A549 (cell line): ENCODE measurements around the gene RARB. TPM values are rescaled to one million over a fixed set of nuclear protein-coding genes. Genes with fewer than 3 reads are reported as not detected.

Experiments
- ATAC-seq, 2 experiments: fragments of 200-7000 bp in 1 of 2; fragments of >200 bp in 1 of 2; cut with Nextera tagmentation in 1 of 2; cut with Tn5 transposase in 1 of 2; 3 replicates each; pipeline versions ENCODE4 v1.8.0 to v1.9.1; 2018 to 2020; ENCODE audit warnings: mild to moderate bottlenecking in 1 of 2, moderate library complexity in 1 of 2
- CTCF ChIA-PET: fragments of 300-600 bp; sonication (Branson Sonifier 250); formaldehyde crosslinking; extraction: SDS; loops from one replicate; lab custom pipeline; 2021; ENCODE audit warnings: antibody characterized with exemption, inconsistent platforms; lab: Yijun Ruan, JAX
- POLR2A ChIA-PET: fragments of 350-600 bp; formaldehyde crosslinking; extraction: SDS; loops from one replicate; lab custom pipeline; 2021; ENCODE audit warnings: antibody characterized with exemption, inconsistent platforms; lab: Yijun Ruan, JAX
- DNase-seq, 2 experiments: peaks; one replicate each; pipeline versions ENCODE4 v3.0.0 to v3.0.0-alpha.2; 2011 to 2016; ENCODE audit warnings: low read depth in 1 of 2, low spot score in 1 of 2
- FAIRE-seq: peaks from 2 replicates; lab custom pipeline; 2011; peaks lifted over from hg19 to GRCh38; lab: Jason Lieb, UNC
- H3K27ac ChIP-seq, 2 experiments: fragments of >200 bp; sonication (Bioruptor Twin); formaldehyde crosslinking; 3 replicates each; pipeline ENCODE4 v1.5.1; 2016 to 2017
- H3K4me1 ChIP-seq: fragments of >200 bp; sonication (Bioruptor Twin); formaldehyde crosslinking; 3 replicates; pipeline ENCODE4 v1.6.1; 2016
- H3K4me2 ChIP-seq: fragments of >200 bp; sonication (Bioruptor Twin); formaldehyde crosslinking; 3 replicates; pipeline ENCODE4 v1.6.1; 2016
- H3K4me3 ChIP-seq: fragments of >200 bp; sonication (Bioruptor Twin); formaldehyde crosslinking; 3 replicates; pipeline ENCODE4 v1.5.1; 2016
- H3K9me3 ChIP-seq: fragments of >200 bp; sonication (Bioruptor Twin); formaldehyde crosslinking; 3 replicates; pipeline ENCODE4 v1.6.1; 2016
- BHLHE40 ChIP-seq: IDR thresholded peaks from 2 replicates; pipeline ENCODE4 v1.6.1; 2012; ENCODE audit warnings: low read depth, low read length, inconsistent platforms
- CBX8 ChIP-seq: fragments of 200-600 bp; sonication (generic); IDR thresholded peaks from 2 replicates; pipeline ENCODE4 v1.6.1; 2016
- CHD2 ChIP-seq: fragments of 150-350 bp; IDR thresholded peaks from 2 replicates; pipeline ENCODE4 v1.6.1; 2014; ENCODE audit warnings: low read length; ENCODE audit not compliant: partially characterized antibody
- EHF ChIP-seq: fragments of 250-450 bp; sonication (Bioruptor Pico); IDR thresholded peaks from 2 replicates; pipeline ENCODE4 v1.5.0; 2020; ENCODE audit warnings: mild to moderate bottlenecking
- EHMT2 ChIP-seq: fragments of 200-600 bp; sonication (generic); IDR thresholded peaks from 2 replicates; pipeline ENCODE4 v1.6.1; 2016; ENCODE audit warnings: antibody characterized with exemption, low read depth, mild to moderate bottlenecking, moderate library complexity
- ELK1 ChIP-seq: fragments of 150-350 bp; IDR thresholded peaks from 2 replicates; pipeline ENCODE4 v1.6.1; 2014; ENCODE audit warnings: low read depth, mild to moderate bottlenecking, low read length
- EP300 ChIP-seq, 2 experiments: fragments of >200 bp; sonication (Bioruptor Twin); formaldehyde crosslinking; IDR thresholded peaks; 2 replicates in 1 of 2; 3 replicates in 1 of 2; pipeline ENCODE4 v1.6.1; 2016 to 2017
- ESRRA ChIP-seq: fragments of 150-350 bp; IDR thresholded peaks from 2 replicates; pipeline ENCODE4 v1.6.1; 2014; ENCODE audit warnings: mild to moderate bottlenecking, low read length, borderline replicate concordance
- FOSB ChIP-seq: fragments of 250-450 bp; sonication (Bioruptor Pico); IDR thresholded peaks from 2 replicates; pipeline ENCODE4 v1.5.0; 2020; ENCODE audit warnings: mild to moderate bottlenecking, moderate library complexity
- FOSL2 ChIP-seq, 2 experiments: fragments of 450-650 bp in 1 of 2; fragments of >200 bp in 1 of 2; sonication (Bioruptor Twin) in 1 of 2; formaldehyde crosslinking; IDR thresholded peaks; 2 replicates each; pipeline versions ENCODE4 v1.5.0 to v1.6.1; 2016 to 2020; ENCODE audit warnings: mild to moderate bottlenecking in 1 of 2, moderate library complexity in 1 of 2
- GATA3 ChIP-seq: IDR thresholded peaks from 2 replicates; pipeline ENCODE4 v1.6.1; 2012; ENCODE audit warnings: borderline replicate concordance
- HEYL ChIP-seq: fragments of 250-450 bp; sonication (Bioruptor Pico); IDR thresholded peaks from 2 replicates; pipeline ENCODE4 v1.8.0; 2021; ENCODE audit warnings: mild to moderate bottlenecking, moderate library complexity
- MAX ChIP-seq: IDR thresholded peaks from 2 replicates; pipeline ENCODE4 v1.6.1; 2012
- MYC ChIP-seq: IDR thresholded peaks from 2 replicates; pipeline ENCODE4 v1.6.1; 2012; ENCODE audit warnings: mild to moderate bottlenecking, inconsistent platforms, low read length, improper control_type of control experiment, borderline replicate concordance
- PBX3 ChIP-seq: IDR thresholded peaks from 2 replicates; pipeline ENCODE4 v1.6.1; 2012
- PHF8 ChIP-seq: fragments of 200-600 bp; sonication (generic); IDR thresholded peaks from 2 replicates; pipeline ENCODE4 v1.6.1; 2016; ENCODE audit warnings: low read depth, mild to moderate bottlenecking, antibody characterized with exemption, moderate library complexity, borderline replicate concordance
- RNF2 ChIP-seq: fragments of 200-600 bp; sonication (generic); IDR thresholded peaks from 2 replicates; pipeline ENCODE4 v1.6.1; 2016; ENCODE audit warnings: low read depth, mild to moderate bottlenecking, antibody characterized with exemption, moderate library complexity, borderline replicate concordance
- SREBF2 ChIP-seq: fragments of 450-650 bp; IDR thresholded peaks from 2 replicates; pipeline ENCODE4 v1.6.1; 2014; ENCODE audit warnings: mild to moderate bottlenecking, moderate library complexity
- TP53 ChIP-seq: fragments of 250-450 bp; sonication (Bioruptor Pico); IDR thresholded peaks from 2 replicates; pipeline ENCODE4 v1.5.0; 2021; ENCODE audit warnings: mild to moderate bottlenecking, moderate library complexity
- WGBS: methylation state at CpG from one replicate; pipeline ENCODE4 v1.1.6; 2017; ENCODE audit errors: missing lambda C conversion rate; 5-methylcytosine and 5-hydroxymethylcytosine counted together
- polyA plus RNA-seq, 4 experiments: library from polyadenylated mRNA; depleted of rRNA in 3 of 4; stranded (reverse); fragments of >200 nt; fragmentation: RNase III in 1 of 4; extraction: RNeasy Plus Mini Kit Qiagen cat#74134 plus additional on column Dnase treatment in 1 of 4; gene quantifications; 2 replicates in 3 of 4; 3 replicates in 1 of 4; pipeline ENCODE4 v1.2.3, GENCODE V29; 2011 to 2017

The RARB gene
- polyA plus RNA-seq, 2 of the 4 experiments (the other 2 are of a cell fraction) = 24.5 to 30.8 TPM

GRCh38 chr3:25567806-25568524, 139.9 kb downstream of the RARB start:
- peaks cover 4% of the 10 kb centered on the region; the same call in 2 of the 3 replicates for H3K4me1 ChIP-seq
- H3K9me3 ChIP-seq = no peaks in the 10 kb centered on the region
- ATAC-seq (no peak), DNase-seq (no peak), FAIRE-seq (no peak)
- WGBS = 95% methylated on average over 14 of the region's 14 CpGs
- no peak overlapping the region; a peak in 1 of 6 replicates for H3K27ac ChIP-seq
- POLR2A ChIA-PET = no interaction called here
- H3K4me2 ChIP-seq = no peak overlapping the region
- H3K4me3 ChIP-seq = no peak overlapping the region
- TF ChIP-seq RNF2 = no peak
- TF ChIP-seq PBX3 = no peak
- no peak for TF ChIP-seq ELK1
- no peak for TF ChIP-seq TP53 (CRISPR knock-in tag)
- TF ChIP-seq SREBF2 = no peak
- TF ChIP-seq BHLHE40 = no peak
- TF ChIP-seq EHF (CRISPR knock-in tag) = no peak
- no peak for TF ChIP-seq MYC
- no peak for TF ChIP-seq MAX
- no peak for TF ChIP-seq GATA3
- no peak for TF ChIP-seq PHF8
- TF ChIP-seq EHMT2 = no peak
- TF ChIP-seq, all 56 proteins: peak for 0
- CTCF ChIA-PET = interaction anchor here (0.6 to 1.2 kb wide), 4 partner anchors 12 to 555 kb away, joined by 3 read pairs; no protein-coding TSS in a partner anchor

GRCh38 chr3:25568525-25569078, 140.5 kb downstream of the RARB start:
- DNase-seq (no peak), ATAC-seq (no peak), FAIRE-seq (no peak)
- Histone ChIP-seq H3K27ac (no peak overlapping the region; a peak in 1 of 6 replicates), H3K4me2 (no peak overlapping the region), H3K4me1 (peaks cover 10% of the 10 kb centered on the region), H3K9me3 (no peaks in the 10 kb centered on the region), H3K4me3 (no peak overlapping the region)
- ChIA-PET CTCF (interaction anchor here (0.6 to 1.5 kb wide), 4 partner anchors 13 to 554 kb away, joined by 3 to 7 read pairs (median 3); no protein-coding TSS in a partner anchor), POLR2A (no interaction called here)
- 87% methylated on average over 9 of the region's 10 CpGs for WGBS
- TF ChIP-seq CHD2 = no peak
- TF ChIP-seq TP53 (CRISPR knock-in tag) = no peak
- TF ChIP-seq FOSB (CRISPR knock-in tag) = no peak

GRCh38 chr3:25571285-25571684, 143.2 kb downstream of the RARB start:
- POLR2A ChIA-PET = no interaction called here
- Histone ChIP-seq H3K27ac (no peak overlapping the region), H3K4me1 (peaks cover 14% of the 10 kb centered on the region)
- no peak for DNase-seq
- FAIRE-seq = no peak
- no peak for ATAC-seq
- TF ChIP-seq HEYL (no peak), ESRRA (no peak), BHLHE40 (no peak), FOSL2 (IDR thresholded peaks at IDR 0.05) (no peak), FOSL2 (CRISPR knock-in tag; IDR thresholded peaks at IDR 0.05) (no peak), RNF2 (no peak), FOSB (CRISPR knock-in tag) (no peak), EP300 (IDR thresholded peaks at IDR 0.05) (no peak), CBX8 (no peak), PHF8 (no peak)
- TF ChIP-seq, all 56 proteins: peak for 0
- 93% methylated on average over 6 of the region's 6 CpGs for WGBS
- Histone ChIP-seq H3K4me3 (no peak overlapping the region), H3K9me3 (no peaks in the 10 kb centered on the region), H3K4me2 (no peak overlapping the region)
- CTCF ChIA-PET = interaction anchor here (1.3 kb wide), 1 partner anchor 9 kb away, joined by 3 read pairs; no protein-coding TSS in a partner anchor
